OCI-LY1 (cell line): ENCODE measurements around the gene CMIP.

Source experiments
- EZH2 ChIP-seq: fragments of 200-600 bp; sonication (generic), shearing (Covaris generic); IDR thresholded peaks from 2 replicates; pipeline ENCODE4 v1.8.0; 2017; ENCODE audit warnings: borderline replicate concordance, mixed run types, mild to moderate bottlenecking, antibody characterized with exemption, low read length, moderate library complexity, mixed read lengths
- TF ChIP-seq, protein P1 (sequence below): fragments of 200-600 bp; sonication (generic), shearing (Covaris generic); IDR thresholded peaks from 2 replicates; pipeline ENCODE4 v1.5.1; 2017; ENCODE audit warnings: mild to moderate bottlenecking, antibody characterized with exemption, low read length, moderate library complexity, mixed read lengths

DNA sequence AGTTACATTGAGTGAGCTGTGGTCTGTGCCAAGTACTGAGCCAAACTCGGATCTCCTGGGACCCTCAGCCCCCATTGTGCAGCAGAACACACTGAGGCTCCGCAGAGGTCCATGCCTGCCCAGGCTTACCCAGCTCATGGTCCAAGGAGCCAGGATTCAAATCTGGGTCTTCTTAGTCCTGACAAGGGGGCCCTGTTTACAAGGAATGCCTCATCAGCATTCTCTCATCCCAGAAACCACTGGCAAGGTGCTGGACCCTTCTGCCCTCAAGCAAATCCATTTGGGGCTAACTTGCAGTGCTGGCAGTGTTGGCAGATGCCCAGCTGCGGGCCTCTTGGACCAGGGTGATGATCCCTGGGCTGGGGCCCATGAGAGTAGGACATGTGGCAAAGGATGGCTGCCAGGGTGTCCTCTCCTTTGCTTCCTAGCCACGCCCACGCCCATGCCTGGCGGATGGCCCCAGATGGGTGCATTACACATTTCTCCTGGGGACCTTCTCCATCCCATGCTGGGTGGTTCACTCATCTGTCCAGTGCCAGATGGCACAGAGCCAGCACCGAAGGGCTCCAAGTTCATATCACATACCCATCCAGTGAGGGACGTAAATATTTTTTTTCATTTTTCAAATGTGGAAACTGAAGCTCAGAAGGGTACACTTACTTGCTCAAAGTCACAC, 117.7 kb downstream of the CMIP start:
- TF ChIP-seq, protein P1, sequence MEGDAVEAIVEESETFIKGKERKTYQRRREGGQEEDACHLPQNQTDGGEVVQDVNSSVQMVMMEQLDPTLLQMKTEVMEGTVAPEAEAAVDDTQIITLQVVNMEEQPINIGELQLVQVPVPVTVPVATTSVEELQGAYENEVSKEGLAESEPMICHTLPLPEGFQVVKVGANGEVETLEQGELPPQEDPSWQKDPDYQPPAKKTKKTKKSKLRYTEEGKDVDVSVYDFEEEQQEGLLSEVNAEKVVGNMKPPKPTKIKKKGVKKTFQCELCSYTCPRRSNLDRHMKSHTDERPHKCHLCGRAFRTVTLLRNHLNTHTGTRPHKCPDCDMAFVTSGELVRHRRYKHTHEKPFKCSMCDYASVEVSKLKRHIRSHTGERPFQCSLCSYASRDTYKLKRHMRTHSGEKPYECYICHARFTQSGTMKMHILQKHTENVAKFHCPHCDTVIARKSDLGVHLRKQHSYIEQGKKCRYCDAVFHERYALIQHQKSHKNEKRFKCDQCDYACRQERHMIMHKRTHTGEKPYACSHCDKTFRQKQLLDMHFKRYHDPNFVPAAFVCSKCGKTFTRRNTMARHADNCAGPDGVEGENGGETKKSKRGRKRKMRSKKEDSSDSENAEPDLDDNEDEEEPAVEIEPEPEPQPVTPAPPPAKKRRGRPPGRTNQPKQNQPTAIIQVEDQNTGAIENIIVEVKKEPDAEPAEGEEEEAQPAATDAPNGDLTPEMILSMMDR = no peak
- no peak for TF ChIP-seq EZH2
